Heart left ventricle (tissue), 13 donors: ENCODE measurements around the gene TRAPPC12.

Experiments used
- CTCF ChIP-seq, 12 donors: fragments of 200-600 bp; sonication (generic) in 4 of 12; IDR thresholded peaks; one replicate each; pipeline versions ENCODE4 v1.5.0 to v1.8.0; 2018 to 2022; ENCODE audit warnings: antibody characterized with exemption in 12 of 12, mild to moderate bottlenecking in 5 of 12
- POLR2A ChIP-seq, 2 donors: fragments of 450-650 bp; IDR thresholded peaks; one replicate each; pipeline ENCODE4 v1.6.1; 2017; ENCODE audit warnings: antibody characterized with exemption in 2 of 2, mild to moderate bottlenecking in 2 of 2, moderate library complexity in 2 of 2
- donor health status: ischemic (EF 13 %, LVEDD 7.1; RV severe dilation, severe dysfunction).
- donor health status: DM: no; HTN: yes; CAD: no.
- donor health status: DM: no; HTN: no; CAD: no.
- donor health status: ischemic (EF 25% LVEDD 6.9; RV normal size, moderate dysfunction).
- donor health status: ischemic (EF 25% LVEDD 5.7; RV mildly dilated, moderate dysfunction).
- donor health status: ischemic (EF 35%, LVEDD 5.7; RV mildly dilated, moderate dysfunction).
- donor health status: nonischemic (EF 11% LVEDD 7.7; RV severe dilation, severe dysfunction).
- donor health status: DM: yes; HTN: yes; CAD: no.
- donor health status: PGD.
- donor health status: ischemic (EF 29% LVEDD 5.4; RV normal size, mild dysfunction).
- donor health status: nonischemic (EF 23%, LVEDD 6.1; RV moderate dilation, normal function).

- TF ChIP-seq CTCF (IDR thresholded peaks at IDR 0.05) (no peak), POLR2A (IDR thresholded peaks at IDR 0.05) (no peak)
Measured at GRCh38 chr2:3490191-3491170, 111.0 kb downstream of the TRAPPC12 start.
